BE2C (cell line): ENCODE data around the gene AKAP5.

Experiments
- DNase-seq: peaks from one replicate; pipeline ENCODE4 v3.0.0-alpha.2; 2020
- H3K27me3 ChIP-seq: fragments of 250-450 bp; sonication (Bioruptor Pico); 2 replicates; pipeline ENCODE4 v1.5.1; 2020; ENCODE audit warnings: mild to moderate bottlenecking
- H3K36me3 ChIP-seq: fragments of 250-450 bp; sonication (Bioruptor Pico); 2 replicates; pipeline ENCODE4 v1.5.1; 2020; ENCODE audit warnings: mild to moderate bottlenecking
- H3K4me1 ChIP-seq: fragments of 250-450 bp; sonication (Bioruptor Pico); 2 replicates; pipeline ENCODE4 v1.5.1; 2020
- H3K4me3 ChIP-seq: 2 replicates; pipeline ENCODE4 v1.5.1; 2011; ENCODE audit warnings: low read depth, low read length
- H3K9me3 ChIP-seq: fragments of 250-450 bp; sonication (Bioruptor Pico); 2 replicates; pipeline ENCODE4 v1.5.1; 2020
- TF ChIP-seq, protein P1 (sequence below): IDR thresholded peaks from 2 replicates; pipeline ENCODE4 v1.5.1; 2012; ENCODE audit warnings: mild to moderate bottlenecking, low read depth, low read length

AKAP5 gene

DNA sequence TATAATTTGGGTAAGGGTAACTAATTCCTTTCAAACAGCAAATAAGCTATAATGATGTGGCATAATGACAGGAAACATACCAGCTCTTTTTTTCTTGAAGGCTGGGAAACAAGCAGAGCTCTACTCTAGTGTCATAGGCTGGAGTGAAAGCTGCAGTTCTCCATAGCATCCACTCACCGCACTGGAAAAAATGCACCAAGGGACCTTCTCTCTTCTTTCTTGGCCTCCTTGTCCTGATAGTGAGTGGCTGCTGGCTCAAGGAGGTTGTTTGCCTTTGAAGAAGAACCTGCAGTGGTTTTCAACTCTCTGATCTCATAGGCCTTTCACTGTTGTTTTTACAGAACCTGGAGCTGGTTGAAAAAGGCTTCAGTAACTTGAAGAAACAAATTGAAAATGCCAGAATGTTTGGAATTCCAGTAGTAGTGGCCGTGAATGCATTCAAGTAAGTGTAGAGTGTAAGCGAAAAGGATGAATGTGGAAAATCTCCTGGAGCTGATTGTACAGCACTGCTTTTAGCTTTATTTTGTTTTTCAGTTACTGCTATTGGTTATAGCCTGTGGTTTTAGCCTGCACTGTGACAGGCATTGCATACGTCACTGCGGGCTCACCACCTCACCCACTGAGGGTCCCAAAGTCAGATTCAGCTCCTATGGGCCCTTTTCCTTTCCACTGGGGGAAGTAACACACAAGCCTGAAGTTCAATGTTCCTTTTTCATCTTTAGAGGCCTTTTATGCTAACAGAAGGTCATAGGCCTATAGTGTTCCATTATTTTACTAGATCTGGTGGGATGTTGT lies 17.2 kb upstream of the AKAP5 start:
- Histone ChIP-seq H3K9me3 (no peaks in the 10 kb centered on the region), H3K27me3 (no peaks in the 10 kb centered on the region), H3K36me3 (peaks cover 70% of the 10 kb centered on the region), H3K4me1 (peaks cover 31% of the 10 kb centered on the region), H3K4me3 (no peak overlapping the region)
- DNase-seq: no peak
- TF ChIP-seq, protein P1, sequence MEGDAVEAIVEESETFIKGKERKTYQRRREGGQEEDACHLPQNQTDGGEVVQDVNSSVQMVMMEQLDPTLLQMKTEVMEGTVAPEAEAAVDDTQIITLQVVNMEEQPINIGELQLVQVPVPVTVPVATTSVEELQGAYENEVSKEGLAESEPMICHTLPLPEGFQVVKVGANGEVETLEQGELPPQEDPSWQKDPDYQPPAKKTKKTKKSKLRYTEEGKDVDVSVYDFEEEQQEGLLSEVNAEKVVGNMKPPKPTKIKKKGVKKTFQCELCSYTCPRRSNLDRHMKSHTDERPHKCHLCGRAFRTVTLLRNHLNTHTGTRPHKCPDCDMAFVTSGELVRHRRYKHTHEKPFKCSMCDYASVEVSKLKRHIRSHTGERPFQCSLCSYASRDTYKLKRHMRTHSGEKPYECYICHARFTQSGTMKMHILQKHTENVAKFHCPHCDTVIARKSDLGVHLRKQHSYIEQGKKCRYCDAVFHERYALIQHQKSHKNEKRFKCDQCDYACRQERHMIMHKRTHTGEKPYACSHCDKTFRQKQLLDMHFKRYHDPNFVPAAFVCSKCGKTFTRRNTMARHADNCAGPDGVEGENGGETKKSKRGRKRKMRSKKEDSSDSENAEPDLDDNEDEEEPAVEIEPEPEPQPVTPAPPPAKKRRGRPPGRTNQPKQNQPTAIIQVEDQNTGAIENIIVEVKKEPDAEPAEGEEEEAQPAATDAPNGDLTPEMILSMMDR: no peak

DNA sequence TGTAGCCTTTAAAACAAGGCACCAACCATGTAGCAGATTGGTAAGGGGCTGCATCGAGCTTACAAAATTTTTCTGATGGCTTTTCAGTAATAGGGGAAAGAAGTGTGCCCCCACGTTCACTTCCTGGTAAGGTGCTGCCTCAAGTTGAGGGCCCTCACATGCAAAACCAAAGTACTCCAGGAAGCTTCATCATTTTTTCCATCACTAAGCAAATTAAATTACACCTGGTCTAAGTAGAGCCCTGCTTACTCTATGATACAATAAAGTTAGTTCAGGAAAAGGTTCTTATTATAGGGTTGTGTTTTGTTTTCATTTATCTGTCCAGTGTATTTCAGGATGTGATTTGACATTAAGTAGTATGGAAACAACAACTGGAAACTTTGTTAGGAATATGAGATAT lies 15.0 kb upstream of the AKAP5 start:
- DNase-seq: no peak
- Histone ChIP-seq H3K4me3 (no peak overlapping the region), H3K36me3 (peaks cover 75% of the 10 kb centered on the region), H3K4me1 (peaks cover 11% of the 10 kb centered on the region), H3K27me3 (no peaks in the 10 kb centered on the region), H3K9me3 (no peaks in the 10 kb centered on the region)
- TF ChIP-seq, protein P1: no peak

DNA sequence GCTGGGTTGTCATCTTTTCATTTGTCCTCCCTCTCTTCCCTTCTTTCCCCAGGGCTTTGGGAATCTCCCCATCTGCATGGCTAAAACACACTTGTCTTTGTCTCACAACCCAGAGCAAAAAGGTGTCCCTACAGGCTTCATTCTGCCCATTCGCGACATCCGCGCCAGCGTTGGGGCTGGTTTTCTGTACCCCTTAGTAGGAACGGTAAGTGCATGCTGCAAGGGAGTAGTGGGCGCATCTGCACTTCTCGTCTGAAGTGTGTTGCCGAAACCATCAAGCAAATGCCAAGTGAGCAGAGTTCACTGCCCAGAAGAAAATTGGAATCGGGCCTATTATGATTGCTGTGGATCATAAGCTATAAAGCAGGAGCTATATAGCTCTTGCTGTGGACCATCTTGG lies 10.6 kb upstream of the AKAP5 start:
- Histone ChIP-seq H3K4me1 (no peaks in the 10 kb centered on the region), H3K27me3 (no peaks in the 10 kb centered on the region), H3K36me3 (peaks cover 86% of the 10 kb centered on the region), H3K4me3 (no peak overlapping the region), H3K9me3 (no peaks in the 10 kb centered on the region)
- no peak for DNase-seq
- TF ChIP-seq, protein P1: no peak

DNA sequence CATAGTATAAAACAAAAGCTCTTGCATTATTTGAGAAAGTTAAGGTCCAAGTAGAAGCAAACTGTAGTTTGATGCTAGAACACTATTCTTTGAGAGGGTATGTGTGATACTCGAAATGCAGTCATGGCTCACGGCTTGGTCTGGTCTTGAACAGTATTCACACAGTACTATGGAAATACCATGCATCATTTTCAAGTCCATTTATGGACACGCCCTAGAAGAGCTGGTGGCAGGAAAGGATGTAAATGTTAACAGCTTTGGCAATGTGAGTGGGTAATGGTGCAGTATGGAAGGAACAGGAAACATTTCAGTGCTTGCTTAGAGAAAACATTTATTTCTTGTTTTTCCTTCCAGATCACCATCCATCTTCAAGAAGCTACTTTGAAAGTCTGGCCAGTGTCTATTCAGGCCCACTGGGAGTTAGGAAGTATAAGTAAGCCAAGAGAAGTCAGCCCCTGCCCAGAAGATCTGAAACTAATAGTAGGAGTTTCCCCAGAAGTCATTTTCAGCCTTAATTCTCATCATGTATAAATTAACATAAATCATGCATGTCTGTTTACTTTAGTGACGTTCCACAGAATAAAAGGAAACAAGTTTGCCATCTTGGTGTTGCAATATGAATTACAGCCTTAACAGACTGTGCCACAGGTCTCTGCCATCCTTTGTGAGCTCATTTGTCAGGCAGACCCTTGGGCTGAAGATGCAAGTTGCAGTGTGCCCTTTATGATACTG lies 5.7 kb upstream of the AKAP5 start:
- peaks cover 2% of the 10 kb centered on the region; the same call in 1 of the 2 replicates for H3K4me1 ChIP-seq
- no peak overlapping the region for H3K4me3 ChIP-seq
- no peaks in the 10 kb centered on the region for H3K27me3 ChIP-seq
- H3K9me3 ChIP-seq: no peaks in the 10 kb centered on the region
- no peak for DNase-seq
- TF ChIP-seq, protein P1: no peak
- H3K36me3 ChIP-seq: peaks cover 54% of the 10 kb centered on the region

DNA sequence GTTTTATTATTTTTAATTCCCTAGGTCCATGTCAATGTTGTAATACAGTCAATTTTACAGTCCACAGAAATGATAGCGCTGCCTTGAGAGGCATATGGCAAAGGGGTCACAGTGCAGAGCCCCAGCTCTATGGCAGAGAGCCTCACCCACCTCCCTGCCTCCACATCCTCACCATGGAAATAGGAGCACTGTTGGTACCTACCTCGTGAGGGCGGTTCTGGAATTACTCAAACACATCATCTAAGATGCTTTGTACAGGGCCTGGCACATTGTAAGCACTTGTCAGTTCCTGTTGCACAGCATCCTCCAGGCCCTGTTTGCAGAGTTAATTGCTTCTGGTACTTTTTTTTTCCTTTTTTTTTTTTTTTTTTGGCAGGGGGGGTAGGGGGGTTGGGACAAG lies 4.1 kb upstream of the AKAP5 start:
- peaks cover 37% of the 10 kb centered on the region for H3K36me3 ChIP-seq
- TF ChIP-seq, protein P1: no peak

DNA sequence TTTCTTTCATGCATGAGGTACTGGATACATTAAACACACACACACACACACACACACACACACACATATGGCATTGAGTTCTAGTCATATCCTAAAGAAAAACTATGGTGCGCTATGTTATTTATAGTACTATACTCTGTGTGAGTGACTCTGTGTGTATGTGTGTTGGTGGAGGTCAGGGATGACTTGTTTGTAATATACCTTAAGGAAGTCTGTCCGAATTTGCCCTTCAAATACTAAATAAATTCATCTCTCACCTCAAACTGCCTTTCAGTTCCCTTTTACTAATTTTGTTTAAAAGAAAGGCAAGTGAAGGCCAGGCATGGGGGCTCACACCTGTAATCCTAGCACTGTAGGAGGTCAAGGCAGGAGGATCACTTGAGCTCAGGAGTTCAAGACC lies 2.1 kb upstream of the AKAP5 start:
- peaks cover 13% of the 10 kb centered on the region for H3K4me1 ChIP-seq
- peaks cover 22% of the 10 kb centered on the region for H3K36me3 ChIP-seq
- no peak for DNase-seq
- H3K4me3 ChIP-seq: no peak overlapping the region
- no peaks in the 10 kb centered on the region for H3K9me3 ChIP-seq
- no peaks in the 10 kb centered on the region for H3K27me3 ChIP-seq
- TF ChIP-seq, protein P1: no peak

More for the DNA sequence above, 4.1 kb upstream of the AKAP5 start:
- Histone ChIP-seq H3K4me1 (peaks cover 4% of the 10 kb centered on the region; the same call in 1 of the 2 replicates), H3K9me3 (no peaks in the 10 kb centered on the region), H3K4me3 (no peak overlapping the region), H3K27me3 (no peaks in the 10 kb centered on the region)
- DNase-seq: no peak
